Pancreas (tissue), 10 donors: ENCODE measurements around the gene ERICH6. TPM values are rescaled to one million over a fixed set of nuclear protein-coding genes. Genes with fewer than 3 reads are reported as not detected.
"Not testable (repeated sequence)": the region's sequence is repeated elsewhere in the genome, so short reads cannot be mapped to it uniquely, and the experiment has no call there.

ENCODE experiments used
- ATAC-seq, 4 donors: fragments of 200-7000 bp; cut with Tn5 transposase; one replicate each; pipeline versions ENCODE4 v1.8.0 to v1.9.1; 2020; ENCODE audit warnings: mild to moderate bottlenecking in 4 of 4, moderate library complexity in 4 of 4
- DNase-seq, 6 donors: peaks; one replicate each; pipeline ENCODE4 v3.0.0-alpha.2; 2020
- FAIRE-seq: peaks from 2 replicates; lab custom pipeline; 2012; peaks lifted over from hg19 to GRCh38; lab: Jason Lieb, UNC
- H3K27ac ChIP-seq, 4 donors: fragments of 200-600 bp; sonication (generic); 1 replicate in 3 of 4; 2 replicates in 1 of 4; pipeline versions ENCODE4 v1.5.0 to v1.8.0; 2020
- H3K27me3 ChIP-seq, 4 donors: fragments of 200-600 bp; one replicate each; pipeline ENCODE4 v1.8.0; 2021
- H3K36me3 ChIP-seq, 3 donors: fragments of 200-600 bp; sonication (generic) in 1 of 3; one replicate each; pipeline versions ENCODE4 v1.5.0 to v1.8.0; 2020 to 2021
- H3K4me1 ChIP-seq, 3 donors: fragments of 200-600 bp; one replicate each; pipeline ENCODE4 v1.8.0; 2021
- H3K4me3 ChIP-seq, 4 donors: fragments of 200-600 bp; sonication (generic) in 2 of 4; one replicate each; pipeline versions ENCODE4 v1.5.0 to v1.8.0; 2020 to 2021
- H3K9me3 ChIP-seq, 4 donors: fragments of 200-600 bp; one replicate each; pipeline ENCODE4 v1.8.0; 2021
- WGBS, 2 donors: extraction: QIAGEN DNeasy Blood & Tissue Kit; methylation state at CpG; one replicate each; pipeline ENCODE4 v1.1.7; 2013; 5-methylcytosine and 5-hydroxymethylcytosine counted together
- intact Hi-C, 3 donors: fragments of 100-400 bp; cut with DNase I; formaldehyde crosslinking; loops; one replicate each; pipeline versions ENCODE4 v1.11.1 to v1.14.2; 2022
- polyA plus RNA-seq, 2 donors: library from polyadenylated mRNA; stranded (reverse); fragments of 200-250 nt; gene quantifications; one replicate each; pipeline ENCODE4 v1.2.3, GENCODE V29; 2013
- total RNA-seq, 6 donors: library from RNA; stranded (reverse); fragmentation: NEBNext Ultra II Directional in 4 of 6; extraction: Animal tissue kit (Norgen Biotek cat#: 25700) in 4 of 6; gene quantifications; one replicate each; pipeline versions ENCODE4 v1.2.1 to v1.2.4, GENCODE V29; 2021 to 2023
- TF ChIP-seq, protein P1 (sequence below), 4 donors: fragments of 200-600 bp; sonication (generic) in 3 of 4; IDR thresholded peaks; one replicate each; pipeline versions ENCODE4 v1.5.0 to v1.8.0; 2021; ENCODE audit warnings: antibody characterized with exemption in 4 of 4
- donor health status: healthy with polysubstance abuse.
- donor health status: DM: no; HTN: no; CAD: no; lungs with moderate emphysema.
- donor health status: DM: no; HTN: no; CAD: no.
- donor health status: control.
- donor health status: control.
- donor health status: Bipolar disorder and iron deficiency.
- donor health status: DM: yes; HTN: yes; CAD: no.
- donor health status: DM: no; HTN: no; CAD: no.
- donor health status: DM: no; HTN: no; CAD: no.
- donor health status: DM: yes; HTN: yes; CAD: no.

ERICH6 gene
- total and polyA plus RNA-seq, 8 donors = 0.09 TPM; not detected in 7

DNA sequence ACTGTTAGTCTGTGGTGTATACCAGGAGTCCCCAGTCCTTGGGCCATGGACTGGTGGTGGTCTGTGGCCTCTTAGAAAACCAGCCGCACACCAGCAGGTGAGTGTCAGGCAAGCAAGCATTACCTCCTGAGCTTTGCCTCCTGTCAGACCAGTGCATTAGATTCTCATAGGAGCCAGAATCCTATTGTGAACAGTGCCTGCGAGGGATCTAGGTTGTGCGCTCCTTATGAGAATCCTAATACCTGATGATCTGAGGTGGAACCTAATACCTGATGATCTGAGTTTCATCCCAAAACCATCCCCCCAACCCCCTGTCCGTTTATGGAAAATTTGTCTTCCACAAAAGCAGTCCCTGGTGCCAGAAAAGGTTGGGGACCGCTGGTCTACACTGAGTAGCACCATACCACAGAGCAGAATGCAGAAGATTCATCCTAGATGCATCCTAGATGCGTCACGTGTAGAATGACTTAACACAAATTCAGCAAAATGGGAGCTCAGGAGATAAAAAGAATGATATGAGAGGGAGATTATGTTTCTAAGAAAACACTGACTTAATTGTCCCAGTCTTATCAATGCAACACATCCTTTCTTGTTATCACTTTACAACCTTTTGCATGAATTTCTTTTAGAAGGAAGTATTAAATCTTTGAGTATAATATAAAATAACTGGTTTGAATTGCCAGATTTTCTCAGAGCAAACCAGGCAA is 72.1 kb downstream of the ERICH6 start:
- WGBS, 2 donors = 93% methylated on average over 7 of the region's 7 CpGs
- no peaks in the 10 kb centered on the region for H3K4me1 ChIP-seq
- TF ChIP-seq, protein P1, sequence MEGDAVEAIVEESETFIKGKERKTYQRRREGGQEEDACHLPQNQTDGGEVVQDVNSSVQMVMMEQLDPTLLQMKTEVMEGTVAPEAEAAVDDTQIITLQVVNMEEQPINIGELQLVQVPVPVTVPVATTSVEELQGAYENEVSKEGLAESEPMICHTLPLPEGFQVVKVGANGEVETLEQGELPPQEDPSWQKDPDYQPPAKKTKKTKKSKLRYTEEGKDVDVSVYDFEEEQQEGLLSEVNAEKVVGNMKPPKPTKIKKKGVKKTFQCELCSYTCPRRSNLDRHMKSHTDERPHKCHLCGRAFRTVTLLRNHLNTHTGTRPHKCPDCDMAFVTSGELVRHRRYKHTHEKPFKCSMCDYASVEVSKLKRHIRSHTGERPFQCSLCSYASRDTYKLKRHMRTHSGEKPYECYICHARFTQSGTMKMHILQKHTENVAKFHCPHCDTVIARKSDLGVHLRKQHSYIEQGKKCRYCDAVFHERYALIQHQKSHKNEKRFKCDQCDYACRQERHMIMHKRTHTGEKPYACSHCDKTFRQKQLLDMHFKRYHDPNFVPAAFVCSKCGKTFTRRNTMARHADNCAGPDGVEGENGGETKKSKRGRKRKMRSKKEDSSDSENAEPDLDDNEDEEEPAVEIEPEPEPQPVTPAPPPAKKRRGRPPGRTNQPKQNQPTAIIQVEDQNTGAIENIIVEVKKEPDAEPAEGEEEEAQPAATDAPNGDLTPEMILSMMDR (IDR thresholded peaks at IDR 0.05) = no peak
- ATAC-seq = no peak
- H3K4me3 ChIP-seq = no peak overlapping the region
- H3K27ac ChIP-seq = no peak overlapping the region
- H3K36me3 ChIP-seq = peaks cover 0 to 13% (median 0%) of the 10 kb centered on the region in 3 donors
- DNase-seq = no peak
- no peaks in the 10 kb centered on the region for H3K9me3 ChIP-seq
- H3K27me3 ChIP-seq = no peaks in the 10 kb centered on the region
- no peak for FAIRE-seq
- intact Hi-C loops = no loop called here

DNA sequence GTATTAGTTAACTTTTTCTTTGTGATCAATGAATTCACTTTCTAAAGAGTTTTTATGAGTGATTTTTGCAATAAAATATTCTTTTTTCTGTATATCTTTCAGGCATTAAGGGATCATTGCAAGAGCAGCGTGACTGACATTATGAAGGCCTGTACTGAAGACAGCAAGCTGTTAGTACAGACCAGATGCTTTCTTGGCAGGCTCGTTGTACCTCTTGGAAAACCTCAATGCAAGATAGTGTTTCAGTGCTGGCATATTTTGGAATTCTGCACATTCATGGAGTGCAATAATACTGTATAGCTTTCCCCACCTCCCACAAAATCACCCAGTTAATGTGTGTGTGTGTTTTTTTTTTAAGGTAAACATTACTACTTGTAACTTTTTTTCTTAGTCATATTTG is 76.2 kb downstream of the ERICH6 start:
- FAIRE-seq = no peak
- Histone ChIP-seq H3K36me3 (peaks cover 0 to 29% (median 0%) of the 10 kb centered on the region in 3 donors), H3K4me1 (no peaks in the 10 kb centered on the region), H3K4me3 (no peak overlapping the region), H3K9me3 (no peaks in the 10 kb centered on the region), H3K27me3 (no peaks in the 10 kb centered on the region), H3K27ac (no peak overlapping the region)
- intact Hi-C loops = no loop called here
- ATAC-seq = no peak
- 78 to 88% methylated on average over 2 of the region's 2 CpGs for WGBS, 2 donors
- TF ChIP-seq, protein P1 (IDR thresholded peaks at IDR 0.05) = no peak
- no peak for DNase-seq

DNA sequence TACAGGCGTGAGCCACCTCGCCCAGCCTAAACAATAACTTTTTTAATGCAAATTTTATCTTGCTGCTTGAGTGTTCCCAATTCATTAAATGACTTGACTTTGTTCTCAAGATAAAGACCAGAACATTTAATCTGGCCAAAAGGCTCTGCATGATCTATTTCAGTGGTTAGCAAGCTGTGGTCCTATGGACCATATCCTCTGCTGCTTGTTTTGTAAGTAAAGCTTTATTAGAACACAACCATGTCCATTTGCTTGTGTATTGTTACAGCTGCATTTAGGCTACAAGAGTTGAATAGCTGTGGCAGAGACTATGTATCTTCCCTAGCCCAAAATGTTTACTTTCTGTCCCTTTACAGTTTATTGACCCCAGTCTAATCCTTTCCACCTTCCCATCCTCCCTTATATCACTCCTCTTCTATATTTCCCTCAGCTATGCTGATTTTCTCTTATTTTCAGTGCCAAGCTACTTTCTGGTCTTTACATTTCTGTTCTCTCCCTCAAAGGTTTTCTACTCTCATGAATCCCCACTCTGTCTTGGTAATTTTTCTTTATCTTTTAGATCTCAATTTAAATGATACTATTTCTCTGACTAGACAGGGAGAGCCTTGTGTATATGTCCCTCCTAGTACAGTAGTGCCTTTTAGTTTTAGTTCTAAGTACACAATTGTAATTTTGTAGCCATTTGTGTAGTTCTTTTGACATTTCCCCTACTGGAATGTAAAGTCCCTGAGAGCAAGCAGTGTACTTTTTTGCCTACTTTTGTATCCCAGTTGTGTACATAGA is 77.4 kb downstream of the ERICH6 start:
- FAIRE-seq (no peak), DNase-seq (no peak), ATAC-seq (no peak)
- H3K36me3 ChIP-seq = peaks cover 0 to 29% (median 0%) of the 10 kb centered on the region in 3 donors
- intact Hi-C loops = no loop called here
- WGBS, 2 donors = 97 to 98% methylated on average over 2 of the region's 2 CpGs
- H3K4me1 ChIP-seq = peaks cover 0 to 5% (median 0%) of the 10 kb centered on the region in 3 donors
- TF ChIP-seq, protein P1 (IDR thresholded peaks at IDR 0.05) = no peak
- no peaks in the 10 kb centered on the region for H3K9me3 ChIP-seq
- no peak overlapping the region for H3K4me3 ChIP-seq
- no peaks in the 10 kb centered on the region for H3K27me3 ChIP-seq
- H3K27ac ChIP-seq = no peak overlapping the region

DNA sequence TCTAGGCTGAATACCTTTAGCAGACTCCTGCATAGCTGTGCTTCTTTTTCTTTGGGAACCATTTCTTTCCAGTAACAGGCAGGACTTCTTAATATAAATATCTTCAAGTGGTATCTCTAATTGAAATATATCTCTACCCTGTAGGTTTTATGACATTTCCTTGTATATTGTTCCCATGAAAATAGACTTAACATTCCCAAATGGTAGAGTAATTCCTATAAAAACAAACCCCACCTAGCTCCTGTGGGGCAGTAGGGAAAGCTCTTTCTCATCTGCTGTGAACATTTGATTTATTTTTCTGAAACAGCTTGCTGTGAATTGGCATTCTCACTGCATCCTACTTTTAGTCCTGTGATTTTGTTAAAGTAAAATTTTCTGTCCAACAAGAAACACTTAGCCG is 79.8 kb downstream of the ERICH6 start:
- peaks cover 0 to 25% (median 0%) of the 10 kb centered on the region in 3 donors for H3K36me3 ChIP-seq
- intact Hi-C loops = no loop called here
- no peak overlapping the region for H3K4me3 ChIP-seq
- ATAC-seq (no peak), FAIRE-seq (no peak), DNase-seq (no peak)
- H3K27me3 ChIP-seq = no peaks in the 10 kb centered on the region
- TF ChIP-seq, protein P1 (IDR thresholded peaks at IDR 0.05) = no peak
- H3K9me3 ChIP-seq = no peaks in the 10 kb centered on the region
- H3K27ac ChIP-seq = no peak overlapping the region
- peaks cover 0 to 5% (median 0%) of the 10 kb centered on the region in 3 donors for H3K4me1 ChIP-seq
- 94 to 96% methylated on average over 1 of the region's 1 CpG for WGBS, 2 donors

DNA sequence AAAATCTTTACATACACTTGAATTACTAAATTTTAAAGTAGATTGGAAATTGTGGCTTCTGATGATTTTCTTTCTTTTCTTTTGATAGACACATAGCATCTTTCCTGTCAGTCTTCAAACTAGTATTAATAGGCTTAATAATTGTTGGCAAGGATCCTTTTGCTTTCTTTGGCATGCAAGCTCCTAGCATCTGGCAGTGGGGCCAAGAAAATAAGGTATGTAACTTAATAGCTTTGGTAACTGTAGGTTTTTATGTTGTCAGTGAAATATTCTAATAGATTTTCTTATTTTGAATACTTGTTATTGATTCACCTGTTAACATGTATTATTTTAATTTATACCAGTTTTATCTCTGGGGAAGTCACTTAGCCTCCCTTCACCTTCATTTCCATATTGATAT is 80.8 kb downstream of the ERICH6 start:
- DNase-seq, FAIRE-seq, ATAC-seq, H3K27ac ChIP-seq, H3K4me3 ChIP-seq, intact Hi-C loops, H3K4me1 ChIP-seq, H3K9me3 ChIP-seq, H3K27me3 ChIP-seq: not testable (repeated sequence)
- H3K36me3 ChIP-seq = peaks cover 0 to 17% (median 0%) of the 10 kb centered on the region in 3 donors
